8988T (cell line): ENCODE data around the gene LRRC37A.
"Not testable (repeated sequence)": the region's sequence is repeated elsewhere in the genome, so short reads cannot be mapped to it uniquely, and the experiment has no call there.

Source experiments
- DNase-seq: peaks from one replicate; pipeline ENCODE4 v3.0.0; 2011

The LRRC37A gene

DNA sequence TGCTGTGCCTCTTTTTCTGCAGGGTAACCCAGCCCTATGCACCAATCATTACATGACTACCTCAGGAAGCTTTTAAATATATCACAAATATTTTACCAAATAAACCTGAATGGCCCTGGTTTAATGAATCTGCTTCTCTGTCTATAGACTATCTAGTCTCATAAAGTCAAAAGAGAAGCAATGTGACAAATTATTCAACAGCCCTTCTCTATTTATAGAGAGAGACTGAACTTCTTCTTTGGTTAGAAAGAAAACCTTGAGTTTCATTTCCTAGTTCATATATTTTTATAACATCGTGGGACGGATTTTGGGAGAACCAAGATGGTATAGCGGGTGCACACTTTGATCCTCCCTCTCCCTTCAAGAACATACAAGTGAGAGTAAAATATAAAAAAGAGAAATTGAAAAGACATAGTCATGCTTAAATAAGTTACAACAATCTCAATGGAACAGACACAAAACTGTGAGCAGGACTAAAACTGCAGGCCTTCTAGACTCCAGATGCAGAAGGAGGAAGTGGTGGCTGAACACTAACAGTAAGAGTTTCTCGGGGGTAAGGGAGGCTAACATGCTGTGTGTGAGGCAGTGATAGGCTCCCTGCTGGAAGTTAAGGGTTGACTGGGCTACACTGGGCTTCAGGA, 3.9 kb upstream of the LRRC37A start:
- DNase-seq: not testable (repeated sequence)

- not testable (repeated sequence) for DNase-seq
Observed at GRCh38 chr17:46291618-46292017, 3.3 kb upstream of the LRRC37A start.

DNA sequence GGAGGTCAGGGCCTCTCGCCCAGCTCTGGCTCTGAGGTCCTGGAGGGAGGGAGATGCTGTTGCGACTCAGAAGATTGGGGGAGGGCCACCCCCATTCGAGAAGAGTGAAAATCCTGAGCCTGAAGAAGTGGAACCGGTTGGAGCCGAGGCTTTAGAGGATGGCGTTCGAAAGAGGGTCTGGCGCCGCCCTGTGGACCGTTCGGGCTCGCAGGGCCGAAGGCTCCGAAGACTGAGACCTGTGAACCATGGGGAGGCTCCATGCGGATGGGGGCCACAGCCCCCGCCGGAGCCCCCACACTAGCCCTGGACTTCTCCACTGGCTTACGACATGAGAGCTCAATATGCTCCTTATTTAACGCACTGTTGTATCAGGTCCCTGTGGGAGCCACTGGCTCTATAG, 46.3 kb downstream of the LRRC37A start:
- DNase-seq: not testable (repeated sequence)

DNA sequence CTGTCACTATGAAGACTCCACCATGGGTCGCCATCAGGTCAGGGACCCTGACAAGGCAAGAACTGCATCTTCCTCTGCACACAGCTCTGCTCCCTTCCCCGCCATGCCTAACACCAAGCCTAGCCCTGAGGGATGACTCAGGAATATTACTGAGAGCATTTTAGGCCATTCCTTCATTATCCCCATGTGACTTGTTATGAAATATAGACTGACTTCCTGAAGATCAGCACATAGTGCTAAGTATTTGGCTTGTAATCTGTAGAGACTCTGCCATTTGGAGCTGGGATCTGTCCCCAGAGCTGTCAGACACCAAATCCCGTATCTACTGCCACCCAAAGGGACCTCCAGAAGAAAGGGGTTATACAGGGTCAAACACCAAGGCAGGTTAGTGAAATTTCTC, 47.2 kb downstream of the LRRC37A start:
- not testable (repeated sequence) for DNase-seq

DNA sequence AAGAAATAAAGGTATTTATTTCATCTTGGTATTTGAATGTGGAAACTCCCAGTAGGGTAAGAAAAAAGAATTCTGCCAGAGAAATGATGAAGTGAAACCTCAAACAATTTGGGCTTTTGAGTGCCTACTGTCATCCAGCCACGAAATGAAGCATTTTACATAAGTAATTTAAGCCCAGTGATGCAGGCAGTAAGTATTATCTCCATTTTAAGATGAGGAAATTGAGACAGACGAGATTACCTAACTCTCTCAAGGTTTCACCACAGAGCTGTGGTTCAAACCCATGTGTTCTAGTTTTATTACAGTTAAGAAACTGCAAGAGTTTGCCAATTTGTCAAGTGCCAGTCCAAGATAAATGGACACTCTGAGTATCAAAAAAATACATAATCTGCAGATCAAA, 53.4 kb downstream of the LRRC37A start:
- DNase-seq: not testable (repeated sequence)

GRCh38 chr17:46349060-46349459, 54.1 kb downstream of the LRRC37A start:
- not testable (repeated sequence) for DNase-seq

- not testable (repeated sequence) for DNase-seq
Observed at GRCh38 chr17:46353856-46354255, 58.9 kb downstream of the LRRC37A start.

DNA sequence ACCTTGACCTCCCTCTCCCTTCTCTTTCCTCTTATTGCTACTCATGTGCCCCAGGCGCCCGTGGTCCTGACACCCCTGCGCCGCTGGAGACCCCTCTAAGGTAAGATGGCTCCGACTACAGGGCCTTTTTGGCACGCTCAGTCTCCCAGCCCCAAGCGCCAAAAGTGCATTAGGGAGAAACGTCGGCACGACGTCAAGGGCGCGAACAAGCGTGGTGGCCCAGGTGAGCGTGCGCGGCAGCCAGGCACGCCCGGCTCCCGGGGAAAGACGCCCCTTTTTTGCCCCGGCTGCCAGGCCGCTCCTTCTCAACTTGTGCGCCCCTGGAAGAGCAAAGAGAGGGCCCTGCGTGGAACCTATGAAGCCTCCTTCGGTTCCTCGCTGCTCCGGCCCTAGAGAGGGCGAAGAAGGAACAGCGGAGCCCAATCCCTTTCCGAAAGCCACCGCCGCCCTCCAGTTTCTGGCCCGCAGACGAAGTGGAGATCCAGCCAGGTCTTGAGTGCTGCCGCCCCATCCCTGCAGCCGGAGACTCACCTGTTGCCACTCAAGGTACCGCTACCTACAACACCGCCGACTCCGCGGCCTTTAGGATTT, 66.3 kb downstream of the LRRC37A start:
- not testable (repeated sequence) for DNase-seq

DNA sequence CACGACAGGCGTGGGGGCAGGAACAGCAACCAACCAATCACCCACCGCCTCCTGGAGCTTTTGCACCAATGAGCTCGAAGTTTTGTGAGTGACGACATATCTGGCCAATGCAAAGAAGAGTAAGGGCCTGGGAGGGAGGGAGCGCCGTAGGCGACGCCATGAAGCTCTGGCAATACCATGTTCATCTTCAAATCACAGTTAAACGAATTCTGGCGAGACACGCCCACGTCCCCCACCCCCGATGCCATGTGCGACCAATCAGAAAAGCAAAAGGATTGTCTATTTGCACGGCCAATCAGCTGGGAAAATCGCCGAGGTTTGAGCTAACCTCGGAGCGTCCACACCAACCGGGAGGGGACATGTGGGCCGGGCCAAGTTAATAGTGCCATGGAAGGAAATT, 66.8 kb downstream of the LRRC37A start, which contains the start of gene ARL17B:
Gene ARL17B (minus strand): TSS at position 12 of the 400 bp plus-strand sequence. CDS start 3,369 bp downstream, outside the sequence.
- DNase-seq: not testable (repeated sequence)

DNA sequence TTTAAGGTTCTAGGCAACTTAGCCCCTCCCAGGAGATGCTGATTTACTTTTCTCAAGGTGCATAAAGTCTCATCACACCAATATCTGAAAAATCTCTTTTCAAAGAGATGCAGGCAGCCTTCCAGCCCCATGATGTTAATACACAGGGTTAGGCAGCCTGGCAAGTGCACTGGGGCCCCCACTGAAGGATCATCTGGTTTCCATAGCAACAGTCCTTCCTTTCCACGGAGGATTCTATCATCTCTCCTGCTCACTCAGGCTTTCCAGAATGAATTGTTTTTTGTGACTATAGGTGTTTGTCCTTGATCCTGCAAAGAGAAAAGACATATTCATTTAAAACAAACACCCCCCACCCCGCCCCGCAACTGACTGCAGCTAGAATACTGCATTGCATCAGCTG, 72.6 kb downstream of the LRRC37A start:
- not testable (repeated sequence) for DNase-seq

DNA sequence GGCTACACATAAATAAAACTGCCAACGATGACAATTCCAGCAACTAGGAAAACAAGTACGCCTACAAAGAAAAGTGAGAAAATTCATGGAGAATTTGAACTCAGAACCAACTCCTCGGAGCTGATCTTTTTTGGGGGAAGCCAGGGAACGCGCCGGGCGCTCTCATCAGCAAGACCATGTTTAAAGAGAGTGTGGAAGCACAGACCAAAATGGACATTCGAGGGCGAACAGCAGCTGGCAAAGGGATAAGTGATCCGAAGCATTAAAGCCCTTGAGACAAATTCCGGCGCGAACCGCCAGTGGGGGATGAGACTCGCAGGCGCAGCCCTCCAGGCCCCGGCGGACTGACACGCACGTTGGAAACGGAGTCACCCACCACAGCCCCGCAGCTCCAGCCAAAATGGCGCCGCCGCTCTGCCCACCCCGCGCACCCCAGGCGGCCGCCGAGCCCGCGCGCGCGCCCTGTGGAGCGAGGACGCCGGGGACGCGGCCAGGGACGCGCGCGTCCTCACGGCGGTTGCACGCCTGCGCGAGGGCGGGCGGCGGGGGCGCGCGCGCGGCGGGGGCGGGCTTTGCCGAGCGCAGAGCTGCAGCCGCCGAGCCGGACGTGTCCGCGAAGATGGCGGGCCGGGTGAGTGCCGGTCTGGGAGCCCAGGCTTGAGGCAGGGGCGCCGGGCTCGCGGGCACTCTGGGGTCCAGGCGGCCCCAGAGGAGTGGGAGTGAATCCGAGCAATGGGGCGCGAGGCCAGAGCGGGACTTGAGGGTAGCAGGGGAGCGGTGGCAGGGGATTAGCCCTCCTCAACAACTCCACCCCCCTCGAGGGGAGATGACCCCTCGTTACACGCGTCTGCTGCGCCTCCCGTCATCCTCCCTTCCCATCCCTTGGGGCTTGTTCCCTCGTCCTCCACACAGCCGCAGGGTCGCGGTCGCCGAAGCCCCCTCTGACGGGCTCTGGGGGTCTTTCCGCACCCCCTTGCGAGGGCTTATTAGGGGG, 77.6 kb downstream of the LRRC37A start:
- not testable (repeated sequence) for DNase-seq

DNA sequence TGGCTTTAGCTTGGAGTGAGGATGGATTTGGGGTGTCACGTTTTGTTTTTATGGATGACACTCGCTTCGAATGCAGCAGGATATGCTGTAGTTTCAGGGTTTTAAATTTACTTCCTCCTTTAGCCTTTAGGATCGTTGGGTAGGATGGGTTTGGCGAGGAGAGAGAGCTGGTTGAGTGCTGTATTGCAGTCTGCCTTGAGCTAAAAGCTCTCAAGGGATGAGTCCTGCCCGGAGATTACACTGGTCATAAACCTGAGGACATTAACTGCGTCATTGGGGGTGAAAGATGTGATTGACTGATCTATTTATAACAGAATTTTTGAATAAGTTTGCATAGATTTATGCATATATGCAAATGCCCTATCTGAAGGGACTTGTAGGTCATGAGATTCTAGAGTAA, 78.5 kb downstream of the LRRC37A start:
- not testable (repeated sequence) for DNase-seq

- DNase-seq: not testable (repeated sequence)
Observed at GRCh38 chr17:46383118-46383517, 88.2 kb downstream of the LRRC37A start.

- not testable (repeated sequence) for DNase-seq
Observed at GRCh38 chr17:46385491-46385890, 90.6 kb downstream of the LRRC37A start.
